Body of pancreas (tissue), 4 donors: ENCODE measurements around the gene NAT8L. TPM values are rescaled to one million over a fixed set of nuclear protein-coding genes. Genes with fewer than 3 reads are reported as not detected.
A peak's percentile ranks its signal among the peaks of the same experiment; 100 is the strongest.

ENCODE experiments used
- ATAC-seq: fragments of 150-250 bp; one replicate; pipeline ENCODE4 v1.9.1; 2016
- DNase-seq, 4 donors: peaks; one replicate each; pipeline ENCODE4 v3.0.0-alpha.2; 2019
- H3K27ac ChIP-seq, 4 donors: fragments of 200-600 bp; sonication (generic); 1 replicate in 3 of 4; 2 replicates in 1 of 4; pipeline versions ENCODE4 v1.5.1 to v1.6.1; 2016 to 2019; ENCODE audit warnings: mild to moderate bottlenecking in 1 of 4, mixed read lengths in 1 of 4, moderate library complexity in 1 of 4
- H3K27me3 ChIP-seq, 2 donors: fragments of 200-600 bp; sonication (generic); one replicate each; pipeline ENCODE4 v1.6.0; 2016; ENCODE audit warnings: mild to moderate bottlenecking in 1 of 2
- H3K36me3 ChIP-seq, 2 donors: fragments of 200-600 bp; sonication (generic); replicated peaks in 1 of 2; 2 replicates each; pipeline ENCODE4 v1.5.1; 2016; ENCODE audit warnings: low read depth in 2 of 2; ENCODE audit not compliant: insufficient read depth in 1 of 2
- H3K4me1 ChIP-seq: fragments of 200-600 bp; sonication (generic); one replicate; pipeline ENCODE4 v1.6.0; 2016
- H3K4me3 ChIP-seq, 2 donors: fragments of 200-600 bp; sonication (generic); 1 replicate in 1 of 2; 2 replicates in 1 of 2; pipeline ENCODE4 v1.5.1; 2016 to 2019
- H3K9me3 ChIP-seq, 3 donors: fragments of 200-600 bp; sonication (generic); 1 replicate in 2 of 3; 2 replicates in 1 of 3; pipeline ENCODE4 v1.5.1; 2016
- POLR2A ChIP-seq, 3 donors: fragments of 450-650 bp; IDR thresholded peaks; one replicate each; pipeline ENCODE4 v1.6.1; 2016; ENCODE audit warnings: antibody characterized with exemption in 3 of 3, mild to moderate bottlenecking in 2 of 3
- WGBS, 2 donors: methylation state at CpG; one replicate each; pipeline ENCODE4 v1.1.5; 2017; 5-methylcytosine and 5-hydroxymethylcytosine counted together
- intact Hi-C: fragments of 100-400 bp; cut with DNase I; formaldehyde crosslinking; loops from one replicate; pipeline ENCODE4 v1.15.1; 2023
- total RNA-seq, 2 donors: library from RNA; depleted of rRNA; stranded (reverse); fragments of >200 nt; gene quantifications; one replicate each; pipeline ENCODE4 v1.1.0, GENCODE V29; 2016
- TF ChIP-seq, protein P1 (sequence below), 7 experiments: fragments of 450-650 bp in 4 of 7; fragments of 200-600 bp in 3 of 7; sonication (generic) in 3 of 7; IDR thresholded peaks; one replicate each; pipeline ENCODE4 v1.5.1; 2016 to 2019; ENCODE audit warnings: antibody characterized with exemption in 7 of 7

Gene NAT8L
- total RNA-seq, 2 donors from 2014 or later = 3.6 to 18.8 TPM

DNA sequence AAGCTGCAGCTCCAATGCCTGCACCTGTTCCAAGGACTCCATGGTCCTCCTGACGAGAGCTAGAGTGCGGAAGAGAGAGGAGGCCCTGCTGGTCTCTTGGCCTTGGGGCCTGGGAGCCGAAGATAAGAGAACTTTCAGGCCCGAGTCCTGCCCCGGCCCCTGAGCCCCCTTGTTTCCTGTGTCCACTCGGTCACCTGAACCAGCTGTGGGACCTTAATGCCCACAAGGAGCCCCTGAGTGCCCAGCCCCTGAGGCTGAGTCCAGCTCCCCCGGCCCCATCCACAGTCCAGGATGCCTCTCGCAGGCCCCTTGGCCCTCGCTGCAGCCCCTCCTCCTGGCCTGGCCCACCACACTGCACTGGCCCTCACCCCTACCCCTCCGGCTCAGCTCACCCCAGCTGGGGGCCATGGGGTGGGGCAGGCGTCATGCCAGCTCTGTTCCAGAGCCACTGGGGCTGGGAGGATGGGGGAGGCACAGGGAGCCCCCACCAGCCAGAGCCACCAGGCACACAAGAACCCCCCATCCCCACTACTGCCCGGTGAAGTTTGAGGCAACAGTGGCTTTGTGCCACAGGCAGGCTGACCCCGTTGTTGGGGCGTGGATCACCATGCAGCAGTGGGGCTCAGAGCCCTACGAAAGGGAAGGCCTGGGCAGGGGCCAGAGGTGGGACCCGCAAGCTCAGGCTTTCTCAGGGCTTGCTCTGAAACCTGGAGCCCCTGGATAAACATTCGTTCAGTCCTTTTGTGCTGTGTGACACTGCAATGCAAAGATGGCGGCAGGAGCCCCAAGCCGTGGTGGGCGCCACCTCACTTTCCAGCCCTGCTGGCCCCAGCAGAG is 14.1 kb downstream of the NAT8L start:
- DNase-seq = no peak
- TF ChIP-seq, protein P1, sequence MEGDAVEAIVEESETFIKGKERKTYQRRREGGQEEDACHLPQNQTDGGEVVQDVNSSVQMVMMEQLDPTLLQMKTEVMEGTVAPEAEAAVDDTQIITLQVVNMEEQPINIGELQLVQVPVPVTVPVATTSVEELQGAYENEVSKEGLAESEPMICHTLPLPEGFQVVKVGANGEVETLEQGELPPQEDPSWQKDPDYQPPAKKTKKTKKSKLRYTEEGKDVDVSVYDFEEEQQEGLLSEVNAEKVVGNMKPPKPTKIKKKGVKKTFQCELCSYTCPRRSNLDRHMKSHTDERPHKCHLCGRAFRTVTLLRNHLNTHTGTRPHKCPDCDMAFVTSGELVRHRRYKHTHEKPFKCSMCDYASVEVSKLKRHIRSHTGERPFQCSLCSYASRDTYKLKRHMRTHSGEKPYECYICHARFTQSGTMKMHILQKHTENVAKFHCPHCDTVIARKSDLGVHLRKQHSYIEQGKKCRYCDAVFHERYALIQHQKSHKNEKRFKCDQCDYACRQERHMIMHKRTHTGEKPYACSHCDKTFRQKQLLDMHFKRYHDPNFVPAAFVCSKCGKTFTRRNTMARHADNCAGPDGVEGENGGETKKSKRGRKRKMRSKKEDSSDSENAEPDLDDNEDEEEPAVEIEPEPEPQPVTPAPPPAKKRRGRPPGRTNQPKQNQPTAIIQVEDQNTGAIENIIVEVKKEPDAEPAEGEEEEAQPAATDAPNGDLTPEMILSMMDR (IDR thresholded peaks at IDR 0.05) = no peak
- TF ChIP-seq POLR2A (IDR thresholded peaks at IDR 0.05) = no peak
- no peak for ATAC-seq
- Histone ChIP-seq H3K4me1 (peaks cover 26% of the 10 kb centered on the region), H3K27ac (peak overlapping the region; percentile 67 to 84 (median 73)), H3K27me3 (no peaks in the 10 kb centered on the region), H3K9me3 (no peaks in the 10 kb centered on the region), H3K4me3 (no peak overlapping the region), H3K36me3 (no peaks in the 10 kb centered on the region)
- intact Hi-C loops = no loop called here
- WGBS, 2 donors = 54 to 79% methylated on average over 4 to 20 of the region's 20 CpGs

DNA sequence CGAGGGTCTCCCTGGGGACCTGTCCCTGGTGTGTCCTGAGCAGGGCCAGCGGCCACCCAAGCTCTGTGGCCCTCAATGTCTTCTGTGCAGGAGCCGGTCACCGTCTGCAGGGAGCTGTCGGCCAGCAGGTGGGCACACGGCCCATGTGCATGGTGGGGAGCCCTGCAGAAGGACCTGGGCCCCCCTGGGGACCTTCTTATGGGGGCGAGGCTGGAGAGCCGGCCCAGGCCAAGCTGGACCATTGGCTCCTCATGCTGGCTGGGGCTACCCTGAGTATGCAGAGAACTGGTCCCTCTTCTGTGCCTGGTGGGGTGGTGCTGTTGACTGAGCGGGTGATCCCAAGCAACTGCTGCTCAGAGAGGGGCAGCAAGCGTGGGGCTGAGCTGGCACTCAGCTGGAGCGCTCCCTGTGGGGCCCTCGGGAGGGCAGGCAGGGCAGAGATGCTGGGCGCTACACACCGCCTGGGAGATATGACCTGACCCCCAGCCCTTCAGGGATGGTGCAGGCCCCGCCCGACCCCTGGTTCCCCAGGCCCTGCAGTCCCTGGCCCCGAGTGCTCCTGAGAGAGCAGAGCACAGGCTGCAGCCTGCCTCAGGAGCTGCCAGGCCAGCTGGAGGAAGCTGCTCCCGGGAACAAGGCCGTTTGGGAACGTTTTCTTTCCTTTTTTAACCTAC is 14.8 kb downstream of the NAT8L start:
- TF ChIP-seq POLR2A (IDR thresholded peaks at IDR 0.05) = no peak
- TF ChIP-seq, protein P1 (IDR thresholded peaks at IDR 0.05) = no peak
- no peak for DNase-seq

DNA sequence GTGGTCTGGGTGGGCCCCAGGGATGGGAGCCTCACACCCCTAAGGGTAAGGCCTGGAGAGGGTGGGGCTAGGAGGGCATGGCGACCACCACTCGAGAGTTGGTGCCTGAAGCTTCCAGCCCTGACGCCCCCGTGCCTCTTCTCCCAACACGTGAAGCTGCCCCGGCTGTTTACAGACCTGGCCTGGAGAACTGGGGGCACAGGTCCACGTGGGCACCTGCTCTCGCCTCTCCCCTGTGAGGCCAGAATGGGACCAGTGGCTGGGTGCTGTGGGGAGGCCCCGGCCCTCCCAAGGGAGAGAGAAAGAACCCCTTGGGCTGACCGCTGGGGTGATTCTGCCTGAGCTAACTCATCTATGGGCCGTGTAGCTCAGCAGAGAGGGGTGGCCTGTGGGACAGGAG is 15.5 kb downstream of the NAT8L start:
- Histone ChIP-seq H3K4me3 (no peak overlapping the region), H3K9me3 (no peaks in the 10 kb centered on the region), H3K27ac (no peak overlapping the region), H3K27me3 (no peaks in the 10 kb centered on the region), H3K36me3 (no peaks in the 10 kb centered on the region), H3K4me1 (peaks cover 26% of the 10 kb centered on the region)
- intact Hi-C loops = no loop called here
- DNase-seq (no peak), ATAC-seq (no peak)
- TF ChIP-seq POLR2A (IDR thresholded peaks at IDR 0.05) = no peak
- TF ChIP-seq, protein P1 (IDR thresholded peaks at IDR 0.05) = no peak
- 85% methylated on average over 11 of the region's 11 CpGs; no CpG with 5 or more reads in 1 of the 2 donors for WGBS, 2 donors

More for the DNA sequence above, 14.8 kb downstream of the NAT8L start:
- Histone ChIP-seq H3K4me1 (peaks cover 26% of the 10 kb centered on the region), H3K27me3 (no peaks in the 10 kb centered on the region), H3K27ac (no peak overlapping the region), H3K4me3 (no peak overlapping the region), H3K9me3 (no peaks in the 10 kb centered on the region), H3K36me3 (no peaks in the 10 kb centered on the region)
- intact Hi-C loops = no loop called here
- WGBS, 2 donors = 57 to 84% methylated on average over 6 to 20 of the region's 20 CpGs
- ATAC-seq = no peak

DNA sequence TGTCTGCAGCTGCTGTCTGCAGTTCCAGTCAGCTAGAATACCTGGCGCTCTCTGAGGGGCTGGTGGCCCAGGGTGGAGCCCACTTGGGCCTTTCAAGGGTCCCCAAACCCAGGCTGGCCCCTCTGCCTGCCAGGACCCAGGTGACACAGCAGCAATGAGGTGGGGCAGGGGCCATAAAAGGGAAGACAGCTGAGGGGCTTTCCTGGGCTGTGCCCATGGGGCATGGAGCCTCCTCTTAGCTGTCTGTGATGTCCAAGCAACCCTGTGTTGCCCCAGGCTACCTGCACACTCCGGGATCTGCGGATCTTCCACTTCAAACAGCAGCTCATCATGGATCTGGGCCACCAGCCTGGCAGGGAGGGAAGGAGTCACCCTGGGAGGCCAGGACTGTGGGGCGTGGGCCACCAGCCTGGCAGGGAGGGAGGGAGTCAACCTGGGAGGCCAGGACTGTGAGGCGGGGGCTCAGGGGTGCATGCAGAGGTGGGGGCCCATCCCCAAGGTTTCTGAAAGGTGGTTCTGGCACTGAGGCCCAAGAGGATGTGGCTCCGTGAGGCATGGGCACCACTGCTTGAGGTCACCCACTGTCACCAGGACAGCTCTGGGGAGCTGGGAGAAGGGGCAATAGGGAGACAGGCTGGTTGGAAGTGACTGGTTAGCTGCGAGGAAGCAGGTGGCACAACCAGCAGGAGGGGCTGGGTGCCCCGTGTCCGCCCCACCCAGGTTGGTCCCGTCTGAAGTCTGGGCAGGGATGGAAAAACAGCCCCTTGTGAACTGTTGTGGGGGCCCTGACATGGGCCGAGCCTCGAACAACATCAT is 16.3 kb downstream of the NAT8L start:
- Histone ChIP-seq H3K9me3 (no peaks in the 10 kb centered on the region), H3K4me1 (peaks cover 26% of the 10 kb centered on the region), H3K27me3 (no peaks in the 10 kb centered on the region), H3K36me3 (no peaks in the 10 kb centered on the region), H3K27ac (no peak overlapping the region), H3K4me3 (no peak overlapping the region)
- DNase-seq (no peak), ATAC-seq (no peak)
- intact Hi-C loops = no loop called here
- TF ChIP-seq, protein P1 (IDR thresholded peaks at IDR 0.05) = no peak
- TF ChIP-seq POLR2A (IDR thresholded peaks at IDR 0.05) = no peak
- 78 to 91% methylated on average over 6 to 12 of the region's 12 CpGs for WGBS, 2 donors
